Colonic mucosa (tissue), 4 donors: ENCODE measurements around the gene UBR7. TPM values are rescaled to one million over a fixed set of nuclear protein-coding genes. Genes with fewer than 3 reads are reported as not detected.
A peak's percentile ranks its signal among the peaks of the same experiment; 100 is the strongest.

Experiments
- DNase-seq: peaks from one replicate; pipeline ENCODE4 v3.0.0-alpha.2; 2020
- H3K27ac ChIP-seq: fragments of 200-600 bp; one replicate; pipeline ENCODE4 v1.8.0; 2021
- H3K27me3 ChIP-seq: fragments of 200-600 bp; one replicate; pipeline ENCODE4 v1.8.0; 2021
- H3K36me3 ChIP-seq: fragments of 200-600 bp; one replicate; pipeline ENCODE4 v1.8.0; 2021
- H3K4me1 ChIP-seq: fragments of 200-600 bp; one replicate; pipeline ENCODE4 v1.8.0; 2021; ENCODE audit warnings: mild to moderate bottlenecking
- H3K4me3 ChIP-seq: fragments of 200-600 bp; one replicate; pipeline ENCODE4 v1.8.0; 2021
- H3K9ac ChIP-seq, 2 donors: one replicate each; pipeline ENCODE4 v1.7.0; 2013; ENCODE audit warnings: control low read depth in 2 of 2, low read depth in 2 of 2, low read length in 2 of 2
- H3K9me3 ChIP-seq: fragments of 200-600 bp; one replicate; pipeline ENCODE4 v1.8.0; 2021
- CTCF ChIP-seq: fragments of 200-600 bp; IDR thresholded peaks from one replicate; pipeline ENCODE4 v1.8.0; 2022; ENCODE audit warnings: antibody characterized with exemption, mild to moderate bottlenecking
- intact Hi-C: fragments of 100-400 bp; cut with DNase I; formaldehyde crosslinking; loops from one replicate; pipeline ENCODE4 v1.14.1; 2022
- total RNA-seq, 2 donors: library from RNA; stranded (reverse); fragmentation: NEBNext Ultra II Directional in 1 of 2; extraction: Animal tissue kit (Norgen Biotek cat#: 25700) in 1 of 2; gene quantifications; one replicate each; pipeline ENCODE4 v1.2.1, GENCODE V29; 2021
- donor health status: healthy.
- donor health status: DM: no; HTN: no; CAD: no.
- donor health status: DM: no; HTN: no; CAD: no.

Gene UBR7
- total RNA-seq, 2 donors from 2014 or later, result 22.4 to 35.5 TPM

GRCh38 chr14:93199031-93199430 lies 8.0 kb upstream of the UBR7 start:
- Histone ChIP-seq H3K27ac (no peak overlapping the region), H3K4me1 (no peaks in the 10 kb centered on the region), H3K9me3 (no peaks in the 10 kb centered on the region), H3K27me3 (no peaks in the 10 kb centered on the region), H3K9ac (no peak overlapping the region), H3K4me3 (no peak overlapping the region), H3K36me3 (no peaks in the 10 kb centered on the region)
- no peak for TF ChIP-seq CTCF
- DNase-seq, result no peak
- intact Hi-C loops, result no loop called here

DNA sequence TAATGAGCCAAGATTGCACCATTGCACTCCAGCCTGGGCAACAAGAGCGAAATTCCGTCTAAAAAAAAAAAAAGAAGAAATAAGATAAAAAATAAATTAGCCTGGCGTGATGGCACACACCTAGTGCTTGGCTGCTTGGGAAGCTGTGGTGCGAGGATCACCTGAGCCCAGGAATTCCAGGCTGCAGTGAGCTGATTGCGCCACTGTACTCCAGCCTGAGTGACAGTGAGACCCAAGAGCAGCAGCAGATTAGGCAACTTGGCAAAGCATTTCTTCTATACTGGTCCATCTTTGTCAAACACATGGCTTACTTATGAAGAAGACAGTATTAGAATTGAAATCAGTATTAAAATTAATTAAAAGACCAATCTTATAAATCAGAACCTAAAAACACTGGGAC lies 6.5 kb upstream of the UBR7 start:
- H3K27me3 ChIP-seq, result no peaks in the 10 kb centered on the region
- intact Hi-C loops, result no loop called here
- no peak overlapping the region for H3K9ac ChIP-seq
- no peak for TF ChIP-seq CTCF
- H3K4me1 ChIP-seq, result no peaks in the 10 kb centered on the region
- DNase-seq, result no peak
- no peak overlapping the region for H3K4me3 ChIP-seq
- no peaks in the 10 kb centered on the region for H3K36me3 ChIP-seq
- H3K27ac ChIP-seq, result no peak overlapping the region
- H3K9me3 ChIP-seq, result no peaks in the 10 kb centered on the region

DNA sequence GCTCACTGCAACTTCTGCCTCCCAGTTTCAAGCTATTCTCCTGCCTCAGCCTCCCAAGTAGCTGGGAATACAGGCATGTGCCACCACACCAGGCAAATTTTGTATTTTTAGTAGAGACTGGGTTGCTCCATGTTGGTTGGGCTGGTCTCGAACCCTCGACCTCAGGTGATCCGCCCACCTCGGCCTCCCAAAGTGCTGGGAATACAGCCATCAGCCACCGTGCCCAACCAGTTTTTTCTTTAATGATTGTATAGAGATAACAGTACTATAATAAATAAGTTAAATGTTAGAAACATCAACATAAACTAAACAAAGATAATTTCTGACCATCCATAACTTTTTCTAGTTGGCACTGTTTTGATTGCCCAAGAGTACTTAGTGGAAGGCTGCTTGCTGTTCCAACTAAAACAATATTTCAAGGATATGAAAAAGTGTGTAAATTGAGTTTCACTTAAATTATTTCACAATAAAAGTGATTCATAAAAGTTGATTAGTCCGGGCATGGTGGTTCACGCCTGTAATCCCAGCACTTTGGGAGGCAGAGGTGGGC lies 5.8 kb upstream of the UBR7 start:
- intact Hi-C loops, result no loop called here
- no peak for TF ChIP-seq CTCF
- Histone ChIP-seq H3K27me3 (no peaks in the 10 kb centered on the region), H3K9ac (no peak overlapping the region), H3K9me3 (no peaks in the 10 kb centered on the region), H3K27ac (no peak overlapping the region), H3K36me3 (no peaks in the 10 kb centered on the region), H3K4me1 (no peaks in the 10 kb centered on the region), H3K4me3 (no peak overlapping the region)
- DNase-seq, result no peak

- intact Hi-C loops, result no loop called here
- Histone ChIP-seq H3K9ac (peak overlapping the region; percentile 76 to 85), H3K4me3 (peak overlapping the region; percentile 83), H3K4me1 (no peaks in the 10 kb centered on the region), H3K27ac (peak overlapping the region; percentile 86), H3K36me3 (peaks cover 4% of the 10 kb centered on the region), H3K9me3 (no peaks in the 10 kb centered on the region), H3K27me3 (no peaks in the 10 kb centered on the region)
- DNase-seq, result peak; percentile 48
- peak; percentile 23 for TF ChIP-seq CTCF
These were observed 632 bp downstream of the UBR7 start for GRCh38 chr14:93207468-93208308.

DNA sequence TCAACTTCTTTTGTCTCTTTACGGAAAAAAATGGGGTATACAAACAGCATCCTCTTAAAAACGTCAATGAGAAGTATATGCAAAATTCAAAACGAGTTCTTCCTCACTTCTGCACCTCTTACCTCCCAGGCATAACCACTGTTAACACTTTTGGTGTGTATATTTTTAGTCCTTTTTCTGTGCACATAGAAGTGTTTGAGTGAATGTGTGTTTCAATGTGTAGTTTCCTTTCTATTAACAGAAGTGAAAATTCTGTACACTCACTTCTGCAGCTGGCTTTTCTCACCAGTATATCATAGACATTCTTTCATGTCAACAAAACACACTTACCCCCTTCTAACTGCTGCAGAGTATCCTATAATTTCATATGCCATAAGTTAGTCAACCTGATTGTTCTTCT lies 5.4 kb downstream of the UBR7 start:
- DNase-seq, result no peak
- Histone ChIP-seq H3K9me3 (no peaks in the 10 kb centered on the region), H3K27ac (no peak overlapping the region), H3K27me3 (no peaks in the 10 kb centered on the region), H3K4me3 (no peak overlapping the region), H3K4me1 (no peaks in the 10 kb centered on the region), H3K9ac (no peak overlapping the region), H3K36me3 (peaks cover 4% of the 10 kb centered on the region)
- intact Hi-C loops, result no loop called here
- TF ChIP-seq CTCF, result no peak
